Measurements from ENCODE around the gene KIF22. TPM values are rescaled to one million over a fixed set of nuclear protein-coding genes. Genes with fewer than 3 reads are reported as not detected.
A peak's percentile ranks its signal among the peaks of the same experiment; 100 is the strongest.

KIF22 gene
- polyA plus RNA-seq, 3 donors, result 22.0 to 46.2 (median 28.9) TPM

- Histone ChIP-seq H3K4me1 (ENCODE audit: control insufficient read depth in 1 of 2, insufficient read depth in 2 of 2, low read length in 2 of 2) (peaks cover 15 to 18% of the 10 kb centered on the region in 2 donors), H3K4me2 (replicated peaks; ENCODE audit: extremely low read depth, low read length, poor library complexity, severe bottlenecking) (no peak overlapping the region), H3K9ac (ENCODE audit: insufficient read depth, low read length, poor library complexity, severe bottlenecking) (no peak overlapping the region), H3K36me3 (replicated peaks in 1 of 2; ENCODE audit: control insufficient read depth in 1 of 2, insufficient read depth in 2 of 2, low read length in 2 of 2) (no peaks in the 10 kb centered on the region), H3K27ac (ENCODE audit: low read depth in 1 of 2, low read length in 2 of 2) (no peak overlapping the region), H2AFZ (ENCODE audit: insufficient read depth, low read depth, low read length, poor library complexity, severe bottlenecking) (no peak overlapping the region), H4K20me1 (ENCODE audit: insufficient read depth, low read length) (no peaks in the 10 kb centered on the region), H3K79me2 (ENCODE audit: insufficient read depth, low read length) (no peaks in the 10 kb centered on the region), H3K9me3 (replicated peaks in 1 of 2; ENCODE audit: control insufficient read depth in 1 of 2, insufficient read depth in 1 of 2, low read length in 2 of 2) (no peaks in the 10 kb centered on the region), H3K27me3 (ENCODE audit: control insufficient read depth in 2 of 2, insufficient read depth in 2 of 2, low read length in 2 of 2) (no peaks in the 10 kb centered on the region), H3K4me3 (replicated peaks in 1 of 3; ENCODE audit: low read depth in 2 of 3, low read length in 3 of 3) (no peak overlapping the region)
- DNase-seq, result no peak
- Mint-ChIP-seq H3K27ac (peak overlapping the region in 1 of 7 donors; percentile 69), H3K4me3 (peak overlapping the region in 1 of 2 donors; percentile 35), H3K27me3 (ENCODE audit: low read depth in 3 of 3) (peaks cover 0 to 6% (median 0%) of the 10 kb centered on the region in 3 donors), H3K36me3 (no peaks in the 10 kb centered on the region), H3K4me1 (peaks cover 24% of the 10 kb centered on the region), H3K9me3 (no peaks in the 10 kb centered on the region)
- intact Hi-C loops (cut with micrococcal nuclease), result loop anchor here in 1 of 2 donors (10.0 kb wide), 1 partner anchor 52 kb away; no protein-coding TSS in a partner anchor
- WGBS (ENCODE audit: insufficient coverage), result 94% methylated on average over 2 of the region's 3 CpGs
- TF ChIP-seq, protein P1, sequence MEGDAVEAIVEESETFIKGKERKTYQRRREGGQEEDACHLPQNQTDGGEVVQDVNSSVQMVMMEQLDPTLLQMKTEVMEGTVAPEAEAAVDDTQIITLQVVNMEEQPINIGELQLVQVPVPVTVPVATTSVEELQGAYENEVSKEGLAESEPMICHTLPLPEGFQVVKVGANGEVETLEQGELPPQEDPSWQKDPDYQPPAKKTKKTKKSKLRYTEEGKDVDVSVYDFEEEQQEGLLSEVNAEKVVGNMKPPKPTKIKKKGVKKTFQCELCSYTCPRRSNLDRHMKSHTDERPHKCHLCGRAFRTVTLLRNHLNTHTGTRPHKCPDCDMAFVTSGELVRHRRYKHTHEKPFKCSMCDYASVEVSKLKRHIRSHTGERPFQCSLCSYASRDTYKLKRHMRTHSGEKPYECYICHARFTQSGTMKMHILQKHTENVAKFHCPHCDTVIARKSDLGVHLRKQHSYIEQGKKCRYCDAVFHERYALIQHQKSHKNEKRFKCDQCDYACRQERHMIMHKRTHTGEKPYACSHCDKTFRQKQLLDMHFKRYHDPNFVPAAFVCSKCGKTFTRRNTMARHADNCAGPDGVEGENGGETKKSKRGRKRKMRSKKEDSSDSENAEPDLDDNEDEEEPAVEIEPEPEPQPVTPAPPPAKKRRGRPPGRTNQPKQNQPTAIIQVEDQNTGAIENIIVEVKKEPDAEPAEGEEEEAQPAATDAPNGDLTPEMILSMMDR (IDR thresholded peaks at IDR 0.05), result no peak
Observed at GRCh38 chr16:29767062-29767461, 23.5 kb upstream of the KIF22 start.

GRCh38 chr16:29769507-29769906 lies 21.0 kb upstream of the KIF22 start:
- no peak overlapping the region for H3K4me2 ChIP-seq (replicated peaks; ENCODE audit: extremely low read depth, low read length, poor library complexity, severe bottlenecking)
- H3K36me3 ChIP-seq (replicated peaks in 1 of 2; ENCODE audit: control insufficient read depth in 1 of 2, insufficient read depth in 2 of 2, low read length in 2 of 2), result no peaks in the 10 kb centered on the region
- H3K27me3 Mint-ChIP-seq (ENCODE audit: low read depth in 3 of 3), result peaks cover 0 to 8% (median 0%) of the 10 kb centered on the region in 3 donors
- peaks cover 25 to 27% of the 10 kb centered on the region in 2 donors for H3K4me1 ChIP-seq (ENCODE audit: control insufficient read depth in 1 of 2, insufficient read depth in 2 of 2, low read length in 2 of 2)
- H2AFZ ChIP-seq (ENCODE audit: insufficient read depth, low read depth, low read length, poor library complexity, severe bottlenecking), result no peak overlapping the region
- H3K36me3 Mint-ChIP-seq, result no peaks in the 10 kb centered on the region
- no peak overlapping the region for H3K27ac ChIP-seq (ENCODE audit: low read depth in 1 of 2, low read length in 2 of 2)
- no peak overlapping the region for H3K27ac Mint-ChIP-seq
- intact Hi-C loops (cut with micrococcal nuclease), result loop anchor here in 1 of 2 donors (10.0 kb wide), 1 partner anchor 55 kb away; no protein-coding TSS in a partner anchor
- H3K79me2 ChIP-seq (ENCODE audit: insufficient read depth, low read length), result no peaks in the 10 kb centered on the region
- H4K20me1 ChIP-seq (ENCODE audit: insufficient read depth, low read length), result no peaks in the 10 kb centered on the region
- WGBS (ENCODE audit: insufficient coverage), result 100% methylated on average over 2 of the region's 2 CpGs
- no peak overlapping the region for H3K4me3 ChIP-seq (replicated peaks in 1 of 3; ENCODE audit: low read depth in 2 of 3, low read length in 3 of 3)
- TF ChIP-seq, protein P1 (IDR thresholded peaks at IDR 0.05), result no peak
- peaks cover 31% of the 10 kb centered on the region for H3K4me1 Mint-ChIP-seq
- no peak overlapping the region for H3K9ac ChIP-seq (ENCODE audit: insufficient read depth, low read length, poor library complexity, severe bottlenecking)
- H3K4me3 Mint-ChIP-seq, result no peak overlapping the region
- DNase-seq, result no peak
- no peaks in the 10 kb centered on the region for H3K9me3 Mint-ChIP-seq
- no peaks in the 10 kb centered on the region for H3K9me3 ChIP-seq (replicated peaks in 1 of 2; ENCODE audit: control insufficient read depth in 1 of 2, insufficient read depth in 1 of 2, low read length in 2 of 2)
- H3K27me3 ChIP-seq (ENCODE audit: control insufficient read depth in 2 of 2, insufficient read depth in 2 of 2, low read length in 2 of 2), result no peaks in the 10 kb centered on the region
